Choroid plexus epithelial cell (primary cell): ENCODE data around the gene KCNQ2.

Source experiments
- DNase-seq: peaks from one replicate; pipeline ENCODE4 v3.0.0-alpha.2; 2010; ENCODE audit warnings: low read depth
- H3K4me3 ChIP-seq: 2 replicates; pipeline ENCODE4 v1.5.1; 2011; ENCODE audit warnings: low read depth, mild to moderate bottlenecking, control low read depth, low read length, moderate library complexity
- CTCF ChIP-seq: conservative IDR thresholded peaks from 2 replicates; pipeline ENCODE4 v1.5.1; 2011; ENCODE audit warnings: low read depth, mild to moderate bottlenecking, control low read depth, inconsistent platforms, low read length, moderate library complexity

The KCNQ2 gene

DNA sequence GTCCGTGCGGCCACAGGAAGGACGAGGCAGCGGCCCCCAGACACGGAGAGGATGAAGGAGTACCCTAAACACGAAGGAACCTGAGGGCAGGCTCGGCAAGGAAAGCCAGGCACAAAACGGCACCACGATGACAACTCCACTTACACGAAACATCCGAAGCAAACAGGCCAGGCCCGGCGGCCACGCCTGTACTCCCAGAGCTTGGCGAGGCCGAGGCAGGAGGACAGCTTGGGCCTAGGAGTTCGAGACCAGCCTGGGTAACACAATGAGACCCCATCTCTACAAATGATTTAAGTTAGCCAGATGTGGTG is 13.4 kb downstream of the KCNQ2 start:
- no peak overlapping the region for H3K4me3 ChIP-seq
- DNase-seq, result no peak
- no peak for TF ChIP-seq CTCF

DNA sequence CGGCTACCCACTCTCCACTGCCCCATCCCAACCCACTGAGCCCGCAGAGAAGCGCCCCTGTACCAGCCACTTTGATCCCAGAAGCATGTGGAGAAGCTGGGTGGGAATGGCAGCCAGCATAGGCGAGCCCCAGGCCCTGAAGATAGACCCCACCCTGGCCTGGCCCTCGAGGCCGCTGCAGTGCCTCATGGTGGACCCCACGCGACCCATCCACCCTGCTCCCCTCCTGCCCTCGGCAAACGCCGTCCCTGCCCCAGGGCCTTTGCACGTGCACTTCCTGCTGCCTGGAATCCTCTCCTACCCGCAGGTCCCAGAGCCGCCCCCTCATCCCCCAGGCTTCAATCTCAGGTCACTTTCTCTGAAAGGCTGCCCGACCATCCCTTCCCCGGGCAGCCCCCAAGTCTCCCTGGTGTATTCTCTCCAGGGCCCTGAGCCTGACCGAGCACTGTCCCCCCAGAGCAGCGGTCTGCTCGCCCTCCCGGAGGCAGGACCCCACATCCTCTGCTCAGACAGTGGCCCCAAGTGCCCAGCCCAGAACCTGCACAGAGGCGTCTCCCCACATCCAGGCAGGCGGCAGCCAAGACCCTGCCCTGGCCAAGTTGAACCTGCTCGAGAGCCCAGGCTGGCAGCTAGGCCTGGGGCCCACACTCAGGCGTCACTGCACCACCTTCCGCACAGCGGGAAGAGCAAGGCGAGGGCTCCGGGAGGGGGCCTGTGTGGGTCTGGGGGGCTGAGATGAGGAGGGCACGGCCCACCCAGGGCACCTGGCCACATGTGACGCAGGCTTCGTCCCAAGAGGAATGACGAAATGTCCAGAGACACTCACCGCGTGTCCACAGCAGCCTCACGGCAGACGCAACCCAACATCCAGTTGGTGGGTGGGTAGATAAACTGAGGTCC is 14.0 kb downstream of the KCNQ2 start:
- no peak overlapping the region for H3K4me3 ChIP-seq
- TF ChIP-seq CTCF, result no peak
- no peak for DNase-seq

DNA sequence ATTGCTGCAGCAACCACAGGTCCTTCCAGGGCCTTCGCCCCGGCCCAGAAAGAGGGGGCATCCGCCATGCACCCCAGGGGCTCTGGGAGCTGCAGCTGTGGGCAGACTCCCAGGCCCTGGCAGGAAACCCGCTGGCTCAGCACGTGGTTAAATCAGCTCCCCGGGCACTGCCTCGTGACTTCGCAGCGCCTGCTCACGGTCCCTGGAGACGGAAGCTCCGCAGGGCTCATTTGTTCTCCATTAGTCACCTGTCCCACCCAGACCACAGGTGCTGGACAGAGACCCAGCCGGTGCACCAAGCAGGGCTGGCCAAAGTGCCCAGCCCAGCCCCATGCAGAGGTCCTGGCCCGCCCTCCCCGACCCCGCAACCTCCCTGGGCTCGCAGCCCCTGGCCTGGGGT is 14.7 kb downstream of the KCNQ2 start:
- H3K4me3 ChIP-seq, result no peak overlapping the region
- no peak for DNase-seq
- TF ChIP-seq CTCF, result no peak

GRCh38 chr20:63456429-63457284 is 15.8 kb downstream of the KCNQ2 start:
- no peak overlapping the region for H3K4me3 ChIP-seq
- no peak for TF ChIP-seq CTCF
- DNase-seq, result no peak

DNA sequence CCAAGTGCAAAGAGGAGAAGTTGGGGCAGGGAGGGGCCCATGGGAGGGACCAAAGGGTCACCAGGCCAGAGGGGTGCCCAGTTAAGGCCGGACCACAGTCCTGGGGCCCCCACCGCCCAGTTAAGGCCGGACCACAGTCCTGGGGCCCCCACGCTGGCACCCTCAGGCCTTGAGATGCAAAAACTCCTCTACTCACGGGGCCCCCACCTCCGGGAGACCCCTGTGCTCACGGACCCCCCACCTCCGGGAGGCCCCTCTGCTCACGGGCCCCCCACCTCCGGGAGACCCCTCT is 16.9 kb downstream of the KCNQ2 start:
- TF ChIP-seq CTCF, result no peak
- H3K4me3 ChIP-seq, result no peak overlapping the region
- no peak for DNase-seq

DNA sequence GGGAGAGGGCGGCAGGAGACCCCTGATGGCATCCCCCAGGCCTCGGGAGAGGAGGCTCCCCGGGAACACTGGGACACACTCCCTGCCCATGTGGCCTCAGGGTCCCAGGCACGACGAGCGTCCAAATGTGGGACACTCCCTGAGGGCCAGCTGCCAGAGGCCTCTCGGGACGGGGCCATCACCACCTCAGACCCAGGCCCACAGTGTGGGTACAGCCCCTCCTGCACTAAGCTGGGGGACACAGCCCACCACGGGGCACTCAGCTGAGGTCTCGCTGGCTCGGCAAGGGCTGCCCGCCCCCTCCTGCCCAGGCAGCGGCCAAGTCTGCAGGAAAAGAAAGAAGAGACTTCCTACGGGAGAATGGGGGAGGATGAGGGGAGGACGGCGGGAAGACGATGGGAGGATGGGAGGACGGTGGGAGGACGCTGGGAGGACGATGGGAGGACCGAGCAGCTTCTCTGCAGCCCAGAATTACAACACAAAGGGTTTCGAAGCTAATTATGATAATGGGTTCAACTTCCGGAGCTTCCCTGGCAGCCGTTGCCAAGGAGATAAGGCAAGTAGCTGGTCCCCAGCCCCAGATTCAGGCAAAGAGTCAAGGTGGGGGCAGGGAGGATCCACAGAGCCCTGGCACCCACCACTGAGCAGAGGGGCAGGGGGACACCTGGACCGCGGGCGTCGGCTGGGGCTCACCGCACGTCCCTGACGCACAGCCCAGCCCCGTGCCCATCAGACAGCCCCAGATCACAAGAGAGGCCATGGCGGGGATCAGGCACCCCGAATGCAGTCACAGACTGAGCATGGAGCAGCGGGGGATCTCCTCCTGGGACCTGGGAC is 17.5 kb downstream of the KCNQ2 start:
- H3K4me3 ChIP-seq, result no peak overlapping the region
- no peak for TF ChIP-seq CTCF
- DNase-seq, result no peak
